ENCODE data around the gene POP4.
"Not testable (repeated sequence)": the region's sequence is repeated elsewhere in the genome, so short reads cannot be mapped to it uniquely, and the experiment has no call there.

Gene POP4

GRCh38 chr19:29605653-29606419, at the start of gene POP4:
Gene POP4 (plus strand): TSS chr19:29606283. CDS start chr19:29606319, 36 bp downstream.
- DNase-seq = peak; percentile 100

- not testable (repeated sequence) for DNase-seq
Measured at GRCh38 chr19:29559110-29559509, 47.0 kb upstream of the POP4 start.

GRCh38 chr19:29559743-29560142, 46.3 kb upstream of the POP4 start:
- DNase-seq = no peak

- no peak for DNase-seq
Measured at GRCh38 chr19:29560313-29561075, 45.6 kb upstream of the POP4 start.

GRCh38 chr19:29561601-29562000, 44.5 kb upstream of the POP4 start:
- no peak for DNase-seq

- DNase-seq = no peak
Measured at GRCh38 chr19:29562299-29563297, 43.5 kb upstream of the POP4 start.

- DNase-seq = no peak
Measured at GRCh38 chr19:29563486-29564101, 42.5 kb upstream of the POP4 start.

GRCh38 chr19:29564574-29565005, 41.5 kb upstream of the POP4 start:
- DNase-seq = no peak

- no peak for DNase-seq
Measured at GRCh38 chr19:29565171-29565570, 40.9 kb upstream of the POP4 start.

- no peak for DNase-seq
Measured at GRCh38 chr19:29566496-29567054, 39.5 kb upstream of the POP4 start.

GRCh38 chr19:29567366-29567915, 38.6 kb upstream of the POP4 start:
- no peak for DNase-seq

GRCh38 chr19:29568036-29569025, 37.8 kb upstream of the POP4 start:
- DNase-seq = peak; percentile 6

- DNase-seq = peak; percentile 35
Measured at GRCh38 chr19:29569038-29569911, 36.8 kb upstream of the POP4 start.

GRCh38 chr19:29571181-29571580, 34.9 kb upstream of the POP4 start:
- DNase-seq = peak; percentile 7

- peak; percentile 15 for DNase-seq
Measured at GRCh38 chr19:29573486-29573885, 32.6 kb upstream of the POP4 start.

- peak; percentile 4 for DNase-seq
Measured at GRCh38 chr19:29574510-29574909, 31.6 kb upstream of the POP4 start.

GRCh38 chr19:29576046-29576606, 30.0 kb upstream of the POP4 start:
- DNase-seq = peak; percentile 48

- no peak for DNase-seq
Measured at GRCh38 chr19:29576761-29577648, 29.1 kb upstream of the POP4 start.
